Measurements from ENCODE around the gene EYA3.

The EYA3 gene

GRCh38 chr1:27922272-27922671 lies 166.1 kb downstream of the EYA3 start:
- H3K36me3 ChIP-seq (ENCODE audit: control insufficient read depth, low read depth, low read length), result no peaks in the 10 kb centered on the region
- H3K27ac ChIP-seq (ENCODE audit: low read length), result no peak overlapping the region
- no peak overlapping the region for H3K9ac ChIP-seq (ENCODE audit: low read length)
- H3K27me3 ChIP-seq (ENCODE audit: control insufficient read depth, insufficient read depth, low read length), result peaks cover 17% of the 10 kb centered on the region
- no peaks in the 10 kb centered on the region for H3K4me1 ChIP-seq (ENCODE audit: control insufficient read depth, low read depth, low read length)
- H3K4me3 ChIP-seq (ENCODE audit: low read length), result no peak overlapping the region
- no peaks in the 10 kb centered on the region for H3K9me3 ChIP-seq (ENCODE audit: control insufficient read depth, low read depth, low read length)

Measured in iPS-18a (cell line).